MV-4-11 (cell line): ENCODE data around the gene THRB.
A peak's percentile ranks its signal among the peaks of the same experiment; 100 is the strongest.

ENCODE experiments used
- DNase-seq: peaks from one replicate; lab custom pipeline; 2025; lab: John Stamatoyannopoulos, UW

Gene THRB

GRCh38 chr3:24303057-24303754, 191.4 kb downstream of the THRB start:
- no peak for DNase-seq

DNA sequence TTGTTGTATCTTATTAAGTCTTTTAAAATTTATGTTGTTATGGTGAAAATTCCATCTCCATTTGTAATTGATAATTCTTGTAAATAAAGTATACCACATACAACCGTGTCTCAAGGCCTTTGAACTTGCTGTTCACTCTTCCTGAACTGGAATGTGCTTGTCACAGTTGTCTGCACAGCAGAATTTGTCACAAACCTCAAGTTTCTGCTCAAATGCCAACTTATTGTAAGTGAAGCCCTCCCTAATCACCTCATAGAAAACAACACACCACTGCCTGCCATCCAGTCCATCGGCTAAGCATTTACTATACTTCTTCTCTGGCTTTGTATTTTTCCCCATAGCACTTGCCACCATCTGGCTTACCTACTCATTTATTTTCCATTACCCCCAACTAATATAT, 192.3 kb downstream of the THRB start:
- DNase-seq: no peak

DNA sequence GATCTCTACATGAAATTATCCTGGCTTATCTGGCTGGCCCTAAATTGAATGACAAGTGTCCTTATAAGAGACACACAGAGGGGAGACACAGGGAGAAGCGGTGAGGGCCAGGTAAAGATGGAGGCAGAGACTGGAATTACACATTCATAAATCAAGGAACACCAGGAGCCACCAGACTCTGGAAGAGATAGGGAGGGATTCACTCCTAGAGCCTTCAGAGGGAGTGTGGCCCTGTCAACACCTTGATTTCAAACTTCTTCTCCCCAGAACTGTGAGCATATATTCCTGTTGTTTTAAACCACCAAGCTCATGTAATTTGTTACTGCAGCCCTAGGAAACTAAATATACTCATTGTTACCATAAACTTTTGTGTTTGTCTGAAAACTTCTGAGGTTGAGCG, 193.7 kb downstream of the THRB start:
- no peak for DNase-seq

DNA sequence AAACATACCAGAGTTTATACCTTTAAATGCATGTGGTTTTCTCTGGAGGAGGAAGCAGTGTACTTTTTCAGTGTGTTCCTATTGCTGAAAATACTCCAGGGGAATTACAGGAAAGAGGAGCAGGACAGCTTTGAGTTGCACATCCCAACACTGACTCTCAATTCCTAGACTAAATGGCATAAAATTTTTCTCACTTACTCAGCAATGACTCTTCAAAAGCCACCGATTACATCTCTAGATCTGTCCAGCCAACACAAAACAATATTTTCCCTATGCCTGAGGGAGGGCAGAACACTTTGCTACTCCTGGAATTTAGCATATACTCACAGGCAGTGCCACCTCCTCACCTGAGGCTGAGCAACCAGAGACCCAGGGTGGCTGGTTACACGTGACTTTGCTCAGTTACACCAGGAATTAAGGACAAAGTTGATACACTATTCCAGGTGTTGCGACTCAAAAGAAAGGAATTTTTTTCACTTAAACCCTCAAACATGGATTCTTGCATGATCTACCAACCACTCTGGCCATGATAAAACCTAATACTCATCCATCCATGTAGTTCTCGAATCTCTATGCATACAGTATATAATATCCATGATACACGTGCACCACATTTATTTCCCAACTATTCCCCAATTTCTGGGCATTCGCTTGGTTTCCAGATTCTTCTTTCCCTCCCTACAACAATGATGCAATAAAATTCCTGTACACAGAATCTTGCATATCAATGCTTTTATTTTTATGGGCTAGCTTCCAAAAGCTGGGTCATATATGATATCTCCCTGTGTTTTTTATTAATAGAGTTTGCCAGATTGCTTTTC, 194.6 kb downstream of the THRB start:
- no peak for DNase-seq

DNA sequence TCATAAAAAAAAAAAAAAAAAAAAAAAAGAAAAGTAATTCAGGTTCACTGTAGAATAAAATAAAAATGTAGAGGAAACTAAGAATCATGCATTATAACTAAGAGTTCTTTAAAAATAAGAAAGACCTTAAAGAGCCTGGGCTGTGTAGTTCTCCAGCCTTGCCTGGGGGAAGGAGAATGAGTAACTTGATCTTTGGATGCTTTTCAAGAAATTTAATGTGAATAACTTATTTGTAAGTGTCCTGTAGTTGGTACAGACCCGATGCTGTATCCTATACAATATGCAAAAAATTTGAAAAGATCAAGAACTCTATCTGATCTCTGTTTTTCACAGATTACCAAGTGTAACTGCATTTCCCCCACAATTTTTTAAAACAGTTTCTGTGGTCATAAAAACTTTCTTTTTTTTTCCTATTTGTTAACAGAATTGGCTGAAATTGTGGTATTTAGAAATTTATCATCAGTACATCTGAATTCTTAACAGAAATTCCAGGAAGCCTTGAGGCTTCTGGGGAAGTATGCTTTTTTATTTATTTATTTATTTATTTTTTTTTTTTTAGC, 195.3 kb downstream of the THRB start:
- DNase-seq: no peak

DNA sequence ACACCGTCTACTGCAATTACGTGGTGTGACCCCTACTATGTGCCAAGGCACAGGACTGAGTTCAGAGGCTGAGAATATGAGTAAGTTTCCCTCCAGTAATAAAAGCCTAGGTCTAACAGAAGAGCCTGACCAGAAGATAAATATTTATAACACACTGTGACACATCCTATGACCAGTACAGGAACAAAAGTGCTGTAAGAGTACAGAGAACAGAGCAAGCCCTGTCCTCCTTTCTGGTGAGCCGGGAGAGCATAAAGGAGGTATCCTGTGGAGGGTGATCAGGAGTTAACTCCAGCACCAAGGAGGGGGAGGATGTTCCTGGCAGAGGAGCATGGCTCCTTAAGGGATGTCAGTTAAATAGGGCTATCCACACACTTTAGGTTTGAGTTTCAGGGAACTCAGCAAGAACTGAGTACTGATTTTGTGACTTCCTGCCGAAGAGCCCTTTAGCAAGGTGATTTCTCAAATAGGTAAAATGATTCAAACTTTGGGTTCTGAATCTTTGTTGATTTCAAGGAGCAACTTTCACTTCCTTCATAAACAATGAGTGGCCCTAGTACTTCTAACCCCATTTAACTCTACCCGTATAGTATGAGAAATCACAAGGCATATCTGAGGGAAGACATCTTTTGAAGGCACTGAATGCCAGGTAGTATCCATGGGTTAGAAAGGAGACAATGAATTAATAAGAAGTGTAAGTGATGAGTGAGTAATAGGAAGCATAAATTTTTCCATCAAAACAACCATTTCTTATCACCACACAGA, 198.0 kb downstream of the THRB start:
- no peak for DNase-seq

- DNase-seq: no peak
These were observed 200.5 kb downstream of the THRB start for GRCh38 chr3:24294150-24294549.

DNA sequence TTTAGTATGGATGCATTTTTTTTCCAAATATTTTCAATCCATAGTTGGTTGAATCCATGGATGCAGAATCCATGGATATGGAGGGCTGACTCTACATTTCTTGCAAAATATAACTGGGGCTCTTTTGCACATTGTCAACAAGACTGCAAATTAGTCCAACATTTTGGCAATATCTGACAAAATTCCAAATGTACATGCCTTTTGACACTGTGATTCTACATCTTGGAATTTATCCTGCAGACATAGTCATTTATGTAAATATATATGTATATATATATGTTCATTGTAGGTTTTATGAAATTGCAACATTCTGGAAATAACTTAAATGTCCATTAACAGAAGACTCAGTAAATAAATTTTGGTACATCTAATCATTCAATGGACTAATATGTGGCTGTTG, 203.0 kb downstream of the THRB start:
- DNase-seq: no peak

DNA sequence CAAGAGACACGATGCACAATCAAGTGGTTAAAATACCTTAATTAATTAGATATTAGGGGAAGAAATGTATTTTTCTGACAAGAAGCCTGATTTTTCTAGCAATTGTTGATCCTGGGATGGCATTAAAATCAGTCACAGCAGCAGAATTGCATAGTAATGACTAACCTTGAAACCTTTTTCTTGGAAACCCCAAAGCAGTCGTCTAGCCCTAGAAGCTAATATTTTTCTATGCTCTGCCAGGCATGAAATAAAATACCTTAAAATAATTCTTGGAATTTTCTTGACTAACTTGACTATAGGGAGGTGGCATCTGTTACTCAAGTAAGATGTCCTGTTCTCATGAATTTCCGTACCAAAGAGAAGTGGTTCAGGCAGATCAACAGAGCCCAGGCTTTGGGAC, 204.1 kb downstream of the THRB start:
- DNase-seq: no peak

GRCh38 chr3:24288496-24289236, 206.0 kb downstream of the THRB start:
- no peak for DNase-seq

GRCh38 chr3:24287755-24288450, 206.7 kb downstream of the THRB start:
- DNase-seq: no peak

GRCh38 chr3:24286405-24286804, 208.2 kb downstream of the THRB start:
- no peak for DNase-seq

- no peak for DNase-seq
These were observed 216.1 kb downstream of the THRB start for GRCh38 chr3:24278543-24278942.

GRCh38 chr3:24273491-24273890, 221.2 kb downstream of the THRB start:
- DNase-seq: no peak

DNA sequence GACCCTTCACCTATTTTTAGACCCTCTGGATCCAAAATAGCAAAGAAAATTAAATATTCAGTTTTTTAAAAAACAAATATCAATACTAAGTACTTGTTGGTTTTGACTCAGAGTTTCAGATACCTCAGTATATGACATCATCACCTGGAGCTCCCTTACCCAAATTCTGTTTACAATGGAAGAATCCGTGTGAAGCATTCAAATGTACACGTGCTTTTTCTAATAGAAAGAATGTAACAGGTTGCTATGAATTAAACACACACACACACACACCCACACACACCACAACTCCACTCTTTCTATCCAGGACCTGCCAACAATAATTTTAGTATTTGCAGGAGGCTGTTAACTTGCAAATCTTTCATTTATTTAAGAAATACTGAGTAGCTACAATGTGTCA, 221.8 kb downstream of the THRB start:
- no peak for DNase-seq

- no peak for DNase-seq
These were observed 222.2 kb downstream of the THRB start for GRCh38 chr3:24272408-24272807.

DNA sequence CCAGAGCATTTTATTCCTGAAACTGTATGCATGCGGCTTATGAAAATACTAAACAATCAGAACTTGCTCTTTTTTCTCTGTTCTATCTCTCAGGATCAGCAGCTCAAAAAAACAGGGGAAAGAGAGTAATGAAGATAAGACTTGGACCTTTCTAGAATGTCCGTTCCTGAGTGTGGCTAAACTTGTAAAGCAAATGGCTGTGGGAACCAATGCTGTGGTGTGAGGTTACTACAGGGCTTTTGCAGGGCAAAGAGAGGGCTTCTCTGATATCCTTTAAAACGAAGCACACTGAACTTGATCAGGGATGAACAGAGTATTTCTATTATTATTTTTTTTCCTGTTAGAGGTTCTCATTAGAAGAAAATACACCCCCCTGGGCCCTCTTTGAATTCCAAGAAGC, 223.4 kb downstream of the THRB start:
- no peak for DNase-seq

DNA sequence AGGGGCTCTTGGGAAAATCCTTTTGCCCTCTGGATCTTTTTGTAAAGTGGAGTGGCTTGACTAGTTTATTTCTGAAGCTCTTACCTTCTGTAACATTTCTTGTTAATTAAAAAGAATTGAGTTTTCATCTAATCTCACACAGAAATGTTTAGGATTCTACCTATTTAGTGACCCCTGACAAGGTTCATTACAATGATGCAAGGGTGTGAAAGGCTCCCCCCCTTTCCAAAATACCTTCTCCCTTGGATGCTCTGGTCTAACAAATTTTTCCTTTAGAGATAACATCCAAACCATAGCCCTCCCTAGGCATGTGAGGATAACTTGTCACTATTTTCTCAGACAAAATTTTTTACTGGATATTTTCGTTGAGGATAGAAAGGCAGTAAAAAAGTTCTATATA, 223.9 kb downstream of the THRB start:
- no peak for DNase-seq

- DNase-seq: no peak
These were observed 224.4 kb downstream of the THRB start for GRCh38 chr3:24270204-24270691.

GRCh38 chr3:24264748-24265158, 229.9 kb downstream of the THRB start:
- DNase-seq: peak; percentile 1

GRCh38 chr3:24264011-24264410, 230.6 kb downstream of the THRB start:
- DNase-seq: no peak
